ENCODE measurements around the gene ARHGAP30.

DNA sequence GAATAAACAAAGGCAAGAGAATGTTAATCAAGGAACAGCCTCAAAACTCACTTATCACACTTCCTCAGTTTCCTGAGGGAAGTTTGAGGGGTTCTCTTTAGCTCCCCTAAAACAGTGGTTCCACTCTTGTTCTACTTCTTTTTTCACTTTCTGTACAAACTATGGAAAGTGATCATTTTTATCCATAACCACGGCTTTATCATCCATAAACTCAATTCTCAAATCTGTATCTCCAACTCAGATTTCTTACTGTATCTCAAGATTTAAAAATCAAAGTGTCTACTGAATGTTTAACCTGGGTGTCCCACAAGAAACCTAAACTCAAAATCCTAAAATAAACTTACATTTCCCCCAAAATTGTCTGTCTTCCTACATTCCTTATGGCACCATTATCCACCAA is 44.2 kb upstream of the ARHGAP30 start:
- no peak for TF ChIP-seq GATA3 (IDR thresholded peaks at IDR 0.05; ENCODE audit: low read depth, low read length)
- no peak for TF ChIP-seq GATA2 (IDR thresholded peaks at IDR 0.05; ENCODE audit: low read depth, low read length)
